IMR-90 (cell line): ENCODE measurements around the gene CCDC141. TPM values are rescaled to one million over a fixed set of nuclear protein-coding genes. Genes with fewer than 3 reads are reported as not detected.

Experiments used
- ATAC-seq: fragments of 200-7000 bp; cut with Tn5 transposase; 2 replicates; pipeline ENCODE4 v1.9.1; 2020; ENCODE audit warnings: low read depth, mild to moderate bottlenecking, moderate library complexity
- BruUV-seq: library from RNA; stranded (reverse); fragments of 400-500 nt; replicated peaks from 2 replicates; lab custom pipeline; 2021; lab: Mats Ljungman, UMichigan
- CTCF ChIA-PET: fragments of 300-600 bp; formaldehyde crosslinking; extraction: SDS; loops from one replicate; lab custom pipeline; 2021; ENCODE audit warnings: antibody characterized with exemption; lab: Yijun Ruan, JAX
- POLR2A ChIA-PET: fragments of 300-600 bp; sonication (Branson Sonifier 250); formaldehyde crosslinking; loops from one replicate; lab custom pipeline; 2022; ENCODE audit warnings: antibody characterized with exemption; ENCODE audit not compliant: unreplicated experiment; lab: Charles Lee
- DNase-seq: peaks from one replicate; pipeline ENCODE4 v3.0.0; 2013
- H2AFZ ChIP-seq: replicated peaks from 2 replicates; pipeline ENCODE3; 2013; ENCODE audit warnings: low read length, mild to moderate bottlenecking; ENCODE audit not compliant: poor library complexity
- H2AK5ac ChIP-seq: 2 replicates; pipeline ENCODE4 v1.6.1; 2013; ENCODE audit warnings: low read depth, low read length, inconsistent platforms
- H2AK9ac ChIP-seq: replicated peaks from 2 replicates; pipeline ENCODE3; 2013; ENCODE audit warnings: mild to moderate bottlenecking, low read depth, low read length, moderate library complexity; ENCODE audit not compliant: poor library complexity
- H2BK120ac ChIP-seq: 2 replicates; pipeline ENCODE4 v1.6.1; 2013; ENCODE audit warnings: low read depth, low read length, inconsistent platforms
- H2BK15ac ChIP-seq: 3 replicates; pipeline ENCODE4 v1.6.1; 2013; ENCODE audit warnings: low read depth, low read length, inconsistent platforms
- H2BK20ac ChIP-seq: 2 replicates; pipeline ENCODE4 v1.6.1; 2013; ENCODE audit warnings: low read depth, mild to moderate bottlenecking, inconsistent platforms, low read length, moderate library complexity
- H2BK5ac ChIP-seq: 2 replicates; pipeline ENCODE4 v1.6.1; 2013; ENCODE audit warnings: mild to moderate bottlenecking, low read depth, low read length, inconsistent platforms; ENCODE audit not compliant: poor library complexity, severe bottlenecking
- H3K14ac ChIP-seq: replicated peaks from 2 replicates; pipeline ENCODE4 v1.6.1; 2013; ENCODE audit warnings: low read depth, low read length, inconsistent platforms
- H3K18ac ChIP-seq: 2 replicates; pipeline ENCODE4 v1.6.1; 2013; ENCODE audit warnings: low read depth, low read length, control low read depth
- H3K23ac ChIP-seq: 2 replicates; pipeline ENCODE4 v1.6.1; 2013; ENCODE audit warnings: low read depth, low read length, inconsistent platforms
- H3K27ac ChIP-seq: 2 replicates; pipeline ENCODE4 v1.5.1; 2013; ENCODE audit warnings: mild to moderate bottlenecking, control low read depth, low read length; ENCODE audit not compliant: insufficient read depth
- H3K27me3 ChIP-seq: 2 replicates; pipeline ENCODE4 v1.6.1; 2013; ENCODE audit warnings: low read length; ENCODE audit not compliant: control insufficient read depth, insufficient read depth
- H3K36me3 ChIP-seq: 2 replicates; pipeline ENCODE4 v1.6.1; 2013; ENCODE audit warnings: low read length, mixed read lengths; ENCODE audit not compliant: control insufficient read depth, insufficient read depth
- H3K4ac ChIP-seq: 2 replicates; pipeline ENCODE4 v1.6.1; 2013; ENCODE audit warnings: low read depth, low read length, inconsistent platforms
- H3K4me1 ChIP-seq: 2 replicates; pipeline ENCODE4 v1.6.1; 2013; ENCODE audit warnings: low read length, mixed read lengths; ENCODE audit not compliant: control insufficient read depth, insufficient read depth
- H3K4me2 ChIP-seq: 2 replicates; pipeline ENCODE4 v1.6.1; 2013; ENCODE audit warnings: low read depth, mild to moderate bottlenecking, control low read depth, low read length, moderate library complexity
- H3K4me3 ChIP-seq: 2 replicates; pipeline ENCODE4 v1.5.1; 2013; ENCODE audit warnings: low read depth, mild to moderate bottlenecking, control low read depth, low read length, moderate library complexity; ENCODE audit not compliant: insufficient read depth
- H3K56ac ChIP-seq: 2 replicates; pipeline ENCODE4 v1.6.1; 2013; ENCODE audit warnings: low read length, inconsistent platforms; ENCODE audit not compliant: insufficient read depth; ENCODE audit errors: extremely low read depth
- H3K79me1 ChIP-seq, 2 experiments: 2 replicates each; pipeline ENCODE4 v1.6.1; 2013; ENCODE audit warnings: low read length in 2 of 2, inconsistent platforms in 1 of 2, low read depth in 1 of 2
- H3K9ac ChIP-seq: 2 replicates; pipeline ENCODE4 v1.6.1; 2013; ENCODE audit warnings: low read depth, low read length, control low read depth
- H3K9me1 ChIP-seq: 2 replicates; pipeline ENCODE4 v1.6.1; 2013; ENCODE audit warnings: low read length, inconsistent platforms; ENCODE audit not compliant: insufficient read depth
- H3K9me3 ChIP-seq: 2 replicates; pipeline ENCODE4 v1.6.1; 2013; ENCODE audit warnings: low read length; ENCODE audit not compliant: control insufficient read depth, insufficient read depth
- H4K20me1 ChIP-seq: 2 replicates; pipeline ENCODE4 v1.6.1; 2013; ENCODE audit warnings: low read length, inconsistent platforms; ENCODE audit not compliant: insufficient read depth
- H4K5ac ChIP-seq: 2 replicates; pipeline ENCODE4 v1.6.1; 2013; ENCODE audit warnings: mild to moderate bottlenecking, low read depth, low read length, control low read depth
- H4K8ac ChIP-seq, 2 experiments: 2 replicates each; pipeline ENCODE4 v1.6.1; 2013; ENCODE audit warnings: low read depth in 2 of 2, low read length in 2 of 2, control low read depth in 1 of 2, inconsistent platforms in 1 of 2
- H4K91ac ChIP-seq: 2 replicates; pipeline ENCODE4 v1.6.1; 2013; ENCODE audit warnings: low read depth, low read length, inconsistent platforms; ENCODE audit not compliant: insufficient read depth
- BHLHE40 ChIP-seq: fragments of 150-350 bp; IDR thresholded peaks from 2 replicates; pipeline ENCODE4 v1.6.1; 2016; ENCODE audit warnings: mild to moderate bottlenecking, low read depth, low read length
- CEBPB ChIP-seq: IDR thresholded peaks from 2 replicates; pipeline ENCODE4 v1.6.1; 2012; ENCODE audit warnings: low read depth, low read length, improper control_type of control experiment
- CTCF ChIP-seq: conservative IDR thresholded peaks from 2 replicates; pipeline ENCODE4 v1.5.1; 2012; ENCODE audit warnings: mild to moderate bottlenecking, low read depth, low read length, improper control_type of control experiment
- FOS ChIP-seq: fragments of 150-350 bp; IDR thresholded peaks from 2 replicates; pipeline ENCODE4 v1.6.1; 2016; ENCODE audit warnings: low read depth, low read length
- MAFK ChIP-seq: IDR thresholded peaks from 2 replicates; pipeline ENCODE4 v1.6.1; 2012; ENCODE audit warnings: low read depth, low read length, improper control_type of control experiment
- MAZ ChIP-seq: IDR thresholded peaks from 2 replicates; pipeline ENCODE4 v1.6.1; 2012; ENCODE audit warnings: low read depth, mild to moderate bottlenecking, low read length, improper control_type of control experiment, moderate library complexity, borderline replicate concordance
- MXI1 ChIP-seq: IDR thresholded peaks from 2 replicates; pipeline ENCODE4 v1.6.1; 2012; ENCODE audit warnings: low read depth, mild to moderate bottlenecking, low read length, moderate library complexity, borderline replicate concordance
- NFE2L2 ChIP-seq: fragments of 150-350 bp; IDR thresholded peaks from 2 replicates; pipeline ENCODE4 v1.6.1; 2016; ENCODE audit warnings: low read depth, mild to moderate bottlenecking, low read length
- POLR2A ChIP-seq: IDR thresholded peaks from 2 replicates; pipeline ENCODE4 v1.6.1; 2012; ENCODE audit warnings: mild to moderate bottlenecking, low read depth, low read length
- WGBS, 2 experiments: methylation state at CpG; one replicate each; pipeline versions ENCODE4 v1.1.5 to v1.1.7; 2013; ENCODE audit warnings: missing lambda C conversion rate in 2 of 2; ENCODE audit not compliant: insufficient read length in 1 of 2; ENCODE audit errors: extremely low coverage in 2 of 2; 5-methylcytosine and 5-hydroxymethylcytosine counted together
- dilution Hi-C: fragments of 300-500 bp; cut with HindIII; formaldehyde crosslinking; loops from one replicate; pipeline ENCODE4 v1.14.3; 2018; ENCODE audit warnings: low sequenced_read_pairs; ENCODE audit not compliant: unreplicated experiment
- in situ Hi-C: fragments of 300-500 bp; cut with MboI; formaldehyde crosslinking; loops from 3 replicates; pipeline ENCODE4 v1.14.3; 2019; ENCODE audit warnings: low sequenced_read_pairs, inconsistent platforms, mixed read lengths
- intact Hi-C: fragments of 100-400 bp; cut with micrococcal nuclease; formaldehyde crosslinking; loops from 2 replicates; pipeline ENCODE4 v1.10.0; 2022
- polyA plus RNA-seq, 3 experiments: library from polyadenylated mRNA; depleted of rRNA; stranded (reverse); fragments of >200 nt; gene quantifications; 2 replicates each; pipeline ENCODE4 v1.2.3, GENCODE V29; 2012; ENCODE audit warnings: low replicate concordance in 1 of 3
- total RNA-seq: library from RNA; depleted of rRNA; stranded (reverse); fragments of >200 nt; gene quantifications from 2 replicates; pipeline ENCODE4 v1.2.3, GENCODE V29; 2012
- TF ChIP-seq, protein P1 (sequence below): fragments of 150-350 bp; IDR thresholded peaks from 2 replicates; pipeline ENCODE4 v1.6.1; 2016; ENCODE audit warnings: low read depth, mild to moderate bottlenecking, low read length, moderate library complexity, borderline replicate concordance

Gene CCDC141
- total and polyA plus RNA-seq, 2 of the 4 experiments (the other 2 are of a cell fraction) = not detected

GRCh38 chr2:179037807-179038206, 12.1 kb downstream of the CCDC141 start:
- WGBS, 2 experiments = no CpG with 5 or more reads among the region's 4 CpGs
- no peak overlapping the region for H2BK120ac ChIP-seq

More at GRCh38 chr2:179037807-179038206, 12.1 kb downstream of the CCDC141 start:
- DNase-seq = no peak
- H4K5ac ChIP-seq = no peak overlapping the region
- TF ChIP-seq BHLHE40 (no peak), POLR2A (no peak), MAFK (no peak), FOS (no peak), CEBPB (no peak), CTCF (no peak), MAZ (no peak), MXI1 (no peak), NFE2L2 (no peak)
- TF ChIP-seq, protein P1, sequence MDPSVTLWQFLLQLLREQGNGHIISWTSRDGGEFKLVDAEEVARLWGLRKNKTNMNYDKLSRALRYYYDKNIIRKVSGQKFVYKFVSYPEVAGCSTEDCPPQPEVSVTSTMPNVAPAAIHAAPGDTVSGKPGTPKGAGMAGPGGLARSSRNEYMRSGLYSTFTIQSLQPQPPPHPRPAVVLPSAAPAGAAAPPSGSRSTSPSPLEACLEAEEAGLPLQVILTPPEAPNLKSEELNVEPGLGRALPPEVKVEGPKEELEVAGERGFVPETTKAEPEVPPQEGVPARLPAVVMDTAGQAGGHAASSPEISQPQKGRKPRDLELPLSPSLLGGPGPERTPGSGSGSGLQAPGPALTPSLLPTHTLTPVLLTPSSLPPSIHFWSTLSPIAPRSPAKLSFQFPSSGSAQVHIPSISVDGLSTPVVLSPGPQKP = no peak
- CTCF ChIA-PET = no interaction called here
- BruUV-seq = no TSS peak
- in situ Hi-C loops = no loop called here
- no peak overlapping the region for H3K4me2 ChIP-seq
- H4K8ac ChIP-seq = no peak overlapping the region
- H4K20me1 ChIP-seq = no peaks in the 10 kb centered on the region
- no peak overlapping the region for H2AFZ ChIP-seq
- H3K27me3 ChIP-seq = no peaks in the 10 kb centered on the region
- H3K36me3 ChIP-seq = no peaks in the 10 kb centered on the region
- H3K4ac ChIP-seq = no peak overlapping the region
- H3K9me1 ChIP-seq = no peaks in the 10 kb centered on the region
- no peak overlapping the region for H3K4me3 ChIP-seq
- no peaks in the 10 kb centered on the region for H3K79me1 ChIP-seq
- dilution Hi-C loops = no loop called here
- H2AK9ac ChIP-seq = no peak overlapping the region
- no peak overlapping the region for H3K18ac ChIP-seq
- H3K4me1 ChIP-seq = no peaks in the 10 kb centered on the region
- H2BK15ac ChIP-seq = no peak overlapping the region
- H3K9ac ChIP-seq = no peak overlapping the region
- no peak overlapping the region for H3K14ac ChIP-seq
- H3K23ac ChIP-seq = no peak overlapping the region
- no peaks in the 10 kb centered on the region for H3K9me3 ChIP-seq
- no peak overlapping the region for H2BK5ac ChIP-seq
- no peak overlapping the region for H3K56ac ChIP-seq
- no peak overlapping the region for H2AK5ac ChIP-seq
- no peak for ATAC-seq
- H3K27ac ChIP-seq = no peak overlapping the region
- no peak overlapping the region for H2BK20ac ChIP-seq
- POLR2A ChIA-PET = no interaction called here
- H4K91ac ChIP-seq = no peak overlapping the region
- intact Hi-C loops = no loop called here
